GM19099 (cell line): ENCODE data around the gene SERPINA9.

ENCODE experiments used
- POLR2A ChIP-seq: IDR thresholded peaks from 3 replicates; pipeline ENCODE4 v1.6.1; 2011; ENCODE audit warnings: low read depth; ENCODE audit not compliant: insufficient read length; ENCODE audit errors: extremely low read depth

Gene SERPINA9

DNA sequence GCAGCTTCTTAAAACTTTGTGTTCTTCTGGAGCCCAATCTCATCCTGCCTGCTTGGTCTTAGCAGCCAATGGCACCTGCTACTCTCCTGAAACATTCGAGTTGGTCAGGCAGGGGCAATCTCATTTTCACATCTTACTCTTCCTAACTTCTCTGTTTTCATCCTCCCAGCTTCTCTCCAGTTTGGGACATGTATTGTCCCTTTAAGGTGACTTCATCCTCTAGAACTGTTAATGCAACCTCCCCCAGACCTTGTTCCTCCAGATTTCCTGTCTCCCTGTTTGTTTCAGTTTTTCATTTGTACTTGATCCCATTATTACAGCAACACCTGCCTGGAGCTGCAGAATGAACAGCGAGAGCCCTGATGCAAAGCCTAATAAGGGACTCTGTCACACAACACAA is 54.7 kb downstream of the SERPINA9 start:
- no peak for TF ChIP-seq POLR2A
